RWPE2 (cell line): ENCODE measurements around the gene REG3G.

Source experiments
- ATAC-seq: fragments of 200-7000 bp; cut with Tn5 transposase; 3 replicates; pipeline ENCODE4 v1.9.1; 2021; ENCODE audit warnings: low read depth
- DNase-seq: peaks from one replicate; pipeline ENCODE4 v3.0.0-alpha.2; 2020; ENCODE audit warnings: low spot score
- H3K27ac ChIP-seq: fragments of 450-650 bp; 2 replicates; pipeline ENCODE4 v1.5.1; 2017; ENCODE audit warnings: mild to moderate bottlenecking; ENCODE audit not compliant: poor library complexity, severe bottlenecking
- H3K27me3 ChIP-seq: fragments of 250-450 bp; sonication (Bioruptor Pico); 2 replicates; pipeline ENCODE4 v1.5.1; 2021; ENCODE audit warnings: mild to moderate bottlenecking, moderate library complexity; ENCODE audit not compliant: insufficient read depth, poor library complexity, severe bottlenecking
- H3K36me3 ChIP-seq: fragments of 250-450 bp; sonication (Bioruptor Pico); 2 replicates; pipeline ENCODE4 v1.5.1; 2020; ENCODE audit warnings: low read depth, mild to moderate bottlenecking, moderate library complexity
- H3K4me1 ChIP-seq: fragments of 250-450 bp; sonication (Bioruptor Pico); 2 replicates; pipeline ENCODE4 v1.5.1; 2021; ENCODE audit warnings: mild to moderate bottlenecking, moderate library complexity; ENCODE audit not compliant: insufficient read depth, poor library complexity, severe bottlenecking
- H3K4me3 ChIP-seq: fragments of 250-450 bp; sonication (Bioruptor Pico); 2 replicates; pipeline ENCODE4 v1.5.1; 2021; ENCODE audit warnings: mild to moderate bottlenecking, moderate library complexity; ENCODE audit not compliant: severe bottlenecking
- H3K9me3 ChIP-seq: fragments of 250-450 bp; sonication (Bioruptor Pico); 2 replicates; pipeline ENCODE4 v1.5.1; 2021; ENCODE audit warnings: mild to moderate bottlenecking, moderate library complexity; ENCODE audit not compliant: severe bottlenecking
- TF ChIP-seq, protein P1 (sequence below): fragments of 450-650 bp; IDR thresholded peaks from one replicate; pipeline ENCODE4 v1.5.1; 2017; ENCODE audit warnings: mild to moderate bottlenecking, moderate library complexity; ENCODE audit not compliant: poor library complexity, severe bottlenecking

REG3G gene

DNA sequence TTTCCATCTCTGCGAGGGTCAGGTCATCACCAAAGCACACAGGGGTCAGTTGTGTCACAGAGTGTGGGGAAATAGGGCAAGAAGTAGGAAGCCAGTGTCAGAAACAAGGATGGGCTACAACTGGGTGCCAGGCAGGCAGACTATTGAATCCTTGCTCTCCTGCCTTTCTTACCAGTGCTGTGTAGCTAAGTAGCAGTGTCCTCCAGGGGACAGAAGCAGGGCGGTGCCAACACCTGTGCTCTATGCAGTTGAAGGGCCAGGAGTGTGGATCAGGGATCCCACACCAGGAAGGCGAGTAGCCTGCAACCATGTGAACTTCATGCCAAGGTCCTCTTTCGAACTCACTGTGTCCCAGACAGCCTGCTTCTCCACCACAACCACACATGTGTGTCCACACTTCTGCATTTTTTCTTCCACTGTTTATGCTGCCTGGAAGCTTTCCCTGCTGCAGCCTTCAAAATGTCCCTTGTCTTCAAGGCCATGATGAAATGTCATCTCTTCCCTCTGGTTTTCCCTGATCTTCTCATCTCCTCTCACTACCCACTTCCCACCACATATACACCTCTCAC, 25.4 kb upstream of the REG3G start:
- H3K9me3 ChIP-seq = no peaks in the 10 kb centered on the region
- ATAC-seq (no peak), DNase-seq (no peak)
- peaks cover 14% of the 10 kb centered on the region for H3K27me3 ChIP-seq
- H3K4me3 ChIP-seq = no peak overlapping the region
- no peak overlapping the region for H3K27ac ChIP-seq
- TF ChIP-seq, protein P1, sequence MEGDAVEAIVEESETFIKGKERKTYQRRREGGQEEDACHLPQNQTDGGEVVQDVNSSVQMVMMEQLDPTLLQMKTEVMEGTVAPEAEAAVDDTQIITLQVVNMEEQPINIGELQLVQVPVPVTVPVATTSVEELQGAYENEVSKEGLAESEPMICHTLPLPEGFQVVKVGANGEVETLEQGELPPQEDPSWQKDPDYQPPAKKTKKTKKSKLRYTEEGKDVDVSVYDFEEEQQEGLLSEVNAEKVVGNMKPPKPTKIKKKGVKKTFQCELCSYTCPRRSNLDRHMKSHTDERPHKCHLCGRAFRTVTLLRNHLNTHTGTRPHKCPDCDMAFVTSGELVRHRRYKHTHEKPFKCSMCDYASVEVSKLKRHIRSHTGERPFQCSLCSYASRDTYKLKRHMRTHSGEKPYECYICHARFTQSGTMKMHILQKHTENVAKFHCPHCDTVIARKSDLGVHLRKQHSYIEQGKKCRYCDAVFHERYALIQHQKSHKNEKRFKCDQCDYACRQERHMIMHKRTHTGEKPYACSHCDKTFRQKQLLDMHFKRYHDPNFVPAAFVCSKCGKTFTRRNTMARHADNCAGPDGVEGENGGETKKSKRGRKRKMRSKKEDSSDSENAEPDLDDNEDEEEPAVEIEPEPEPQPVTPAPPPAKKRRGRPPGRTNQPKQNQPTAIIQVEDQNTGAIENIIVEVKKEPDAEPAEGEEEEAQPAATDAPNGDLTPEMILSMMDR = no peak
- H3K36me3 ChIP-seq = no peaks in the 10 kb centered on the region
- H3K4me1 ChIP-seq = no peaks in the 10 kb centered on the region

DNA sequence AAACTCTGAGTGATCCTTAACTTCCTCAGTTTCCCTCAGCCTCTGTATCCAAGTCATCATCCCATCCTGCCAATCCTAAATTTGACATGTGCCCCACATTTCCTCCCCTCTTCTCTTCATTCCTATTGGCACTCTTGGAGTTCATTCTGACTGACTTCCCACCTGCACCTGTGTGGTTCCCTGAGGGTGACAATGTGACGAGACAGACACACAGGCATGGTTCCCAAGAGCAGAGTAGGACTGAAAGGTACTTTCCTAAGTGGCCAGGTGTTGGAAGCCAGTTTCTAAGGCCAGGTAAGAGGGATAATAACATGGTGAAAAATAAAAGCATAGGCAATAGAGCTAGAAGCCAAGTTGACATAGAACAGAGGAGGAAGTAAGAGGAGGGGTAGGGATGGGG, 24.2 kb upstream of the REG3G start:
- H3K4me3 ChIP-seq = no peak overlapping the region
- no peak for ATAC-seq
- H3K4me1 ChIP-seq = no peaks in the 10 kb centered on the region
- TF ChIP-seq, protein P1 = no peak
- H3K36me3 ChIP-seq = no peaks in the 10 kb centered on the region
- peaks cover 6% of the 10 kb centered on the region for H3K27me3 ChIP-seq
- no peaks in the 10 kb centered on the region for H3K9me3 ChIP-seq
- H3K27ac ChIP-seq = no peak overlapping the region
- DNase-seq = no peak

DNA sequence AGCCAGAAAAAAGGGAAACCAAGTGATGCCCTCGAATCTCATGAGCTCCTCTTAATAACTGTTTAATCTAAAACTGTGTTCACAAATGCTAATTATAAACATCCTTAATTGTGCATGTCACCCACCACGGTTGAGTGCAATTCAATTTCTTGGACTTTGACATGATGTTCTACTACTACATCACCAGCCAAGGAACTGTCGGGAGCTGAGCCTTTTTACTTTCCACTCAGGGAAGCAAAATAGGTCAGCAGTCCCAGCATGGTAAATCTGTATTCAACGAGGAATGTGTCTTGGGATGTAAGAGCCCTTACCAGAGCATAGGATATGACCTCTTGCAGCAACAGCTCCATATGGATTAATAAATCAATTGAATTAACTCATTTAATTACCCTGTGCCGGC, 20.8 kb upstream of the REG3G start:
- TF ChIP-seq, protein P1 = no peak
- H3K36me3 ChIP-seq = no peaks in the 10 kb centered on the region
- H3K9me3 ChIP-seq = no peaks in the 10 kb centered on the region
- DNase-seq (no peak), ATAC-seq (no peak)
- H3K4me1 ChIP-seq = no peaks in the 10 kb centered on the region
- no peak overlapping the region for H3K27ac ChIP-seq
- H3K4me3 ChIP-seq = no peak overlapping the region
- peaks cover 5% of the 10 kb centered on the region for H3K27me3 ChIP-seq

DNA sequence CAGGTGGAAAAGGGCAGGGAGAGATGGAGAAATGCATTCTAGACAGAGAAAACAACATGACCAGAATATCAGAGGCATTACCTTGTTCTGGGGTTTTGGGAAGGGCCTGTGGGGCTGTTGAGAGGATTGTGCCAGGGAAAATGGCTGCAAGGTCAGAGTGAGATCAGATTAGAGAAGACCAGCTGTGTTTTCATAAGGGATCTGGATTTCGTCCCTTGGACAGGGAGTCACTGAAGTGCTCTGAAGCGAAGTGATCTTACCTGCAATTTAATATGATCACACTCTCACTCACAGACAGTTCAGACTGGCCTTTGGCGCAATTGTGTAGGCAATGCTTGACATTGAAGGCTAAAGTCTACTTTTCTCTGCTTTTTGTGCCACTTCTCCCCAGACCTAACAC, 20.3 kb upstream of the REG3G start:
- ATAC-seq (no peak), DNase-seq (no peak)
- H3K36me3 ChIP-seq = no peaks in the 10 kb centered on the region
- no peaks in the 10 kb centered on the region for H3K4me1 ChIP-seq
- no peak overlapping the region for H3K27ac ChIP-seq
- no peak overlapping the region for H3K4me3 ChIP-seq
- TF ChIP-seq, protein P1 = no peak
- peaks cover 5% of the 10 kb centered on the region for H3K27me3 ChIP-seq
- H3K9me3 ChIP-seq = no peaks in the 10 kb centered on the region

DNA sequence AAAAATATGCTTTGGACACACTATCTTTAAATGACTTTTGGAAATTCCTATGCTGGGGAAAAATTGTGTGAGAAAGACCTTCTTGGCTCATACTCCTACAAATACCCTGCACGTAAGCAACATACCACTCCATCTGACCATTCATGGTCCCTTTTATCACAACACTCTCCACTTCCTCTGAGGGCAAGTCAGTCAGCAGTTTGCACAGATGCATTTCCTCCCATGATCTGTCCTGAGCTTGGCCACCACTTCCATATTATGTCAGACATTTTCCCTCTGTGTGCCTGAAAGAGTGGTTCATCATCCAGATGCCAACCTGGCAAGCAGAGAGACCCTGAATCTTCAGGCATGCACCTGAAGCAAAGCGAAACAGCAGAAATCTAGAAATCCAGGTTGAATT, 16.1 kb upstream of the REG3G start:
- H3K27ac ChIP-seq = no peak overlapping the region
- no peaks in the 10 kb centered on the region for H3K36me3 ChIP-seq
- no peaks in the 10 kb centered on the region for H3K4me1 ChIP-seq
- TF ChIP-seq, protein P1 = no peak
- peaks cover 3% of the 10 kb centered on the region for H3K27me3 ChIP-seq
- ATAC-seq (no peak), DNase-seq (no peak)
- no peak overlapping the region for H3K4me3 ChIP-seq
- H3K9me3 ChIP-seq = no peaks in the 10 kb centered on the region
